Vagina (tissue), 2 donors: Measurements from ENCODE around the gene ACTN4.

Experiments
- POLR2A ChIP-seq, 2 donors: fragments of 450-650 bp; IDR thresholded peaks; one replicate each; pipeline ENCODE4 v1.6.1; 2017; ENCODE audit warnings: antibody characterized with exemption in 2 of 2, mild to moderate bottlenecking in 2 of 2, moderate library complexity in 2 of 2
- POLR2AphosphoS5 ChIP-seq, 2 donors: sonication (generic); formaldehyde crosslinking; IDR thresholded peaks; one replicate each; pipeline ENCODE4 v1.9.0; 2017; ENCODE audit warnings: antibody characterized with exemption in 2 of 2, mild to moderate bottlenecking in 2 of 2, low read depth in 1 of 2; ENCODE audit not compliant: insufficient read depth in 1 of 2
- TF ChIP-seq, protein P1 (sequence below), 3 experiments: fragments of 450-650 bp in 2 of 3; fragments of 200-600 bp in 1 of 3; sonication (generic) in 1 of 3; IDR thresholded peaks; one replicate each; pipeline ENCODE4 v1.5.1; 2017 to 2019; ENCODE audit warnings: antibody characterized with exemption in 3 of 3, mild to moderate bottlenecking in 2 of 3, moderate library complexity in 2 of 3

DNA sequence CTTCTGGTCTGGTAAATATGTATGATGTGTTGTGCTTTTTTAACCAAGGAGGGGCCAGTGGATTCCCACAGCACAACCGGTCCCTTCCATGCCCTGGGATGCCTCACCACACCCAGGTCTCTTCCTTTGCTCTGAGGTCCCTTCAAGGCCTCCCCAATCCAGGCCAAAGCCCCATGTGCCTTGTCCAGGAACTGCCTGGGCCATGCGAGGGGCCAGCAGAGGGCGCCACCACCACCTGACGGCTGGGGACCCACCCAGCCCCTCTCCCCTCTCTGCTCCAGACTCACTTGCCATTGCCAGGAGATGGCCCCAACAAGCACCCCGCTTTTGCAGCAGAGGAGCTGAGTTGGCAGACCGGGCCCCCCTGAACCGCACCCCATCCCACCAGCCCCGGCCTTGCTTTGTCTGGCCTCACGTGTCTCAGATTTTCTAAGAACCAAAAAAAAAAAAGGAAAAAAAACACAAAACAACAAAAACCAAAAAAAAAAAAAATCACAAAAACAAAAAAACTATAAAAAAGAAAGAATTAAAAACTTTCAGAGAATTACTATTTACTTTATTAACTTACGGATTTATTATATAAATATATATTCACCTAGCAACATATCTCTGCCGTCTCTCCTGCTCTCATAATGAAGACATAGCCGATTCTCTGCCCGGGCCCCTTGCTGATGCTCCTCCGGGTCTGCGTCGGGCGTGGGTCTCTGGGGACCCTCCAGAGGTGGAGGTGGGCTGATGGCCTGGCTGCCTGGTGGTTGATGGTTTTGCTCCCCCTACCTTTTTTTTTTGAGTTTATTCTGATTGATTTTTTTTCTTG lies 82.4 kb downstream of the ACTN4 start:
- TF ChIP-seq, protein P1, sequence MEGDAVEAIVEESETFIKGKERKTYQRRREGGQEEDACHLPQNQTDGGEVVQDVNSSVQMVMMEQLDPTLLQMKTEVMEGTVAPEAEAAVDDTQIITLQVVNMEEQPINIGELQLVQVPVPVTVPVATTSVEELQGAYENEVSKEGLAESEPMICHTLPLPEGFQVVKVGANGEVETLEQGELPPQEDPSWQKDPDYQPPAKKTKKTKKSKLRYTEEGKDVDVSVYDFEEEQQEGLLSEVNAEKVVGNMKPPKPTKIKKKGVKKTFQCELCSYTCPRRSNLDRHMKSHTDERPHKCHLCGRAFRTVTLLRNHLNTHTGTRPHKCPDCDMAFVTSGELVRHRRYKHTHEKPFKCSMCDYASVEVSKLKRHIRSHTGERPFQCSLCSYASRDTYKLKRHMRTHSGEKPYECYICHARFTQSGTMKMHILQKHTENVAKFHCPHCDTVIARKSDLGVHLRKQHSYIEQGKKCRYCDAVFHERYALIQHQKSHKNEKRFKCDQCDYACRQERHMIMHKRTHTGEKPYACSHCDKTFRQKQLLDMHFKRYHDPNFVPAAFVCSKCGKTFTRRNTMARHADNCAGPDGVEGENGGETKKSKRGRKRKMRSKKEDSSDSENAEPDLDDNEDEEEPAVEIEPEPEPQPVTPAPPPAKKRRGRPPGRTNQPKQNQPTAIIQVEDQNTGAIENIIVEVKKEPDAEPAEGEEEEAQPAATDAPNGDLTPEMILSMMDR (IDR thresholded peaks at IDR 0.05) = peak; percentile 45 to 76 (median 70)
- no peak for TF ChIP-seq POLR2A (IDR thresholded peaks at IDR 0.05)
- peak in 1 of 2 donors; percentile 19 for TF ChIP-seq POLR2AphosphoS5 (IDR thresholded peaks at IDR 0.05; ENCODE audit: insufficient read depth in 1 of 2, low read depth in 1 of 2)
